HepG2 (cell line): Measurements from ENCODE around the gene MIB2. TPM values are rescaled to one million over a fixed set of nuclear protein-coding genes. Genes with fewer than 3 reads are reported as not detected.

Source experiments
- ATRX ChIP-seq: sonication (generic); formaldehyde crosslinking; IDR thresholded peaks from 2 replicates; pipeline ENCODE4 v1.4.0; 2020; ENCODE audit warnings: missing genetic modification reagents, borderline replicate concordance
- FOXK1 ChIP-seq: sonication (generic); formaldehyde crosslinking; IDR thresholded peaks from 2 replicates; pipeline ENCODE4 v1.4.0; 2020; ENCODE audit warnings: low read depth, missing genetic modification reagents, borderline replicate concordance
- KDM2A ChIP-seq: sonication (generic); formaldehyde crosslinking; IDR thresholded peaks from 2 replicates; pipeline ENCODE4 v1.4.0; 2020; ENCODE audit warnings: low read depth, missing genetic modification reagents, borderline replicate concordance
- KMT2B ChIP-seq: IDR thresholded peaks from 2 replicates; pipeline ENCODE4 v1.6.1; 2016; ENCODE audit warnings: missing genetic modification reagents, missing compliant biosample characterization
- NFE2L1 ChIP-seq: sonication (generic); formaldehyde crosslinking; IDR thresholded peaks from 2 replicates; pipeline ENCODE4 v1.4.0; 2020; ENCODE audit warnings: missing genetic modification reagents, mild to moderate bottlenecking, borderline replicate concordance
- PHB2 ChIP-seq: fragments of 450-650 bp; IDR thresholded peaks from 2 replicates; pipeline ENCODE4 v1.6.1; 2018; ENCODE audit not compliant: partially characterized antibody
- POLR2AphosphoS2 ChIP-seq: IDR thresholded peaks from 2 replicates; pipeline ENCODE4 v1.6.1; 2011; ENCODE audit warnings: low read depth, low read length, improper control_type of control experiment
- PPARG ChIP-seq: conservative IDR thresholded peaks from 2 replicates; pipeline ENCODE4 v1.6.1; 2016; ENCODE audit warnings: missing biosample characterization, missing genetic modification reagents
- RFXANK ChIP-seq: IDR thresholded peaks from 2 replicates; pipeline ENCODE4 v1.6.1; 2016
- SRF ChIP-seq: IDR thresholded peaks from 2 replicates; pipeline ENCODE4 v1.6.1; 2011; ENCODE audit warnings: mild to moderate bottlenecking, low read depth, low read length, moderate library complexity
- TCF7 ChIP-seq: sonication (generic); IDR thresholded peaks from 2 replicates; pipeline ENCODE4 v1.6.1; 2016; ENCODE audit warnings: antibody characterized with exemption, low read depth
- TCF7L2 ChIP-seq: IDR thresholded peaks from 2 replicates; pipeline ENCODE4 v1.6.1; 2011; ENCODE audit warnings: mild to moderate bottlenecking, low read depth, low read length, moderate library complexity
- ZNF160 ChIP-seq: sonication (generic); formaldehyde crosslinking; IDR thresholded peaks from 2 replicates; pipeline ENCODE4 v1.8.0; 2022; ENCODE audit warnings: mild to moderate bottlenecking, inconsistent platforms, missing genetic modification reagents
- ZNF234 ChIP-seq: sonication (generic); formaldehyde crosslinking; conservative IDR thresholded peaks from 2 replicates; pipeline ENCODE4 v1.5.1; 2020; ENCODE audit warnings: mild to moderate bottlenecking, missing genetic modification reagents
- ZNF367 ChIP-seq: sonication (generic); formaldehyde crosslinking; IDR thresholded peaks from 2 replicates; pipeline ENCODE4 v1.4.0; 2020; ENCODE audit warnings: missing genetic modification reagents, borderline replicate concordance
- ZNF460 ChIP-seq: sonication (generic); formaldehyde crosslinking; IDR thresholded peaks from 2 replicates; pipeline ENCODE4 v1.5.1; 2020; ENCODE audit warnings: missing genetic modification reagents, mild to moderate bottlenecking, borderline replicate concordance
- ZNF703 ChIP-seq: sonication (generic); formaldehyde crosslinking; IDR thresholded peaks from 2 replicates; pipeline ENCODE4 v1.5.1; 2020; ENCODE audit warnings: missing genetic modification reagents, mild to moderate bottlenecking, moderate library complexity, borderline replicate concordance
- ZNF724P ChIP-seq: sonication (generic); formaldehyde crosslinking; IDR thresholded peaks from 2 replicates; pipeline ENCODE4 v1.8.0; 2022; ENCODE audit warnings: missing genetic modification reagents, borderline replicate concordance
- polyA plus RNA-seq, 8 experiments: library from polyadenylated mRNA; depleted of rRNA in 3 of 8; stranded (reverse) in 7 of 8; unstranded in 1 of 8; fragments of >200 nt; fragmentation: Illumina TruSeq in 4 of 8; extraction: Trizol in 4 of 8; gene quantifications; 2 replicates each; pipeline versions ENCODE4 v1.2.1 to v1.2.3, GENCODE V29; 2011 to 2016; ENCODE audit warnings: low read depth in 4 of 8, missing spikeins in 1 of 8, mixed read lengths in 1 of 8; ENCODE audit not compliant: insufficient read depth in 1 of 8
- total RNA-seq, 5 experiments: library from RNA; depleted of rRNA; stranded (reverse); fragments of >200 nt; fragmentation: Illumina TruSeq; extraction: Trizol; gene quantifications; 2 replicates each; pipeline ENCODE4 v1.2.3, GENCODE V29; 2016; ENCODE audit warnings: low read depth in 1 of 5
- TF ChIP-seq, protein P1 (sequence below), 2 experiments: fragments of 450-650 bp in 1 of 2; sonication (generic) in 1 of 2; formaldehyde crosslinking in 1 of 2; IDR thresholded peaks; 2 replicates each; pipeline versions ENCODE4 v1.6.1 to v1.8.0; 2016 to 2022; ENCODE audit warnings: antibody characterized with exemption in 1 of 2, mild to moderate bottlenecking in 1 of 2, missing genetic modification reagents in 1 of 2
- TF ChIP-seq, protein P2 (sequence below): IDR thresholded peaks from 2 replicates; pipeline ENCODE4 v1.6.1; 2016; ENCODE audit warnings: missing biosample characterization, missing genetic modification reagents, low read depth

MIB2 gene
- total and polyA plus RNA-seq, 2 of the 13 experiments (the other 11 are each of a cell fraction or from before 2014, with no cell fraction given): 19.9 to 30.4 TPM

GRCh38 chr1:1615256-1616044 lies at the start of gene MIB2 (continued):
- TF ChIP-seq, protein P1, sequence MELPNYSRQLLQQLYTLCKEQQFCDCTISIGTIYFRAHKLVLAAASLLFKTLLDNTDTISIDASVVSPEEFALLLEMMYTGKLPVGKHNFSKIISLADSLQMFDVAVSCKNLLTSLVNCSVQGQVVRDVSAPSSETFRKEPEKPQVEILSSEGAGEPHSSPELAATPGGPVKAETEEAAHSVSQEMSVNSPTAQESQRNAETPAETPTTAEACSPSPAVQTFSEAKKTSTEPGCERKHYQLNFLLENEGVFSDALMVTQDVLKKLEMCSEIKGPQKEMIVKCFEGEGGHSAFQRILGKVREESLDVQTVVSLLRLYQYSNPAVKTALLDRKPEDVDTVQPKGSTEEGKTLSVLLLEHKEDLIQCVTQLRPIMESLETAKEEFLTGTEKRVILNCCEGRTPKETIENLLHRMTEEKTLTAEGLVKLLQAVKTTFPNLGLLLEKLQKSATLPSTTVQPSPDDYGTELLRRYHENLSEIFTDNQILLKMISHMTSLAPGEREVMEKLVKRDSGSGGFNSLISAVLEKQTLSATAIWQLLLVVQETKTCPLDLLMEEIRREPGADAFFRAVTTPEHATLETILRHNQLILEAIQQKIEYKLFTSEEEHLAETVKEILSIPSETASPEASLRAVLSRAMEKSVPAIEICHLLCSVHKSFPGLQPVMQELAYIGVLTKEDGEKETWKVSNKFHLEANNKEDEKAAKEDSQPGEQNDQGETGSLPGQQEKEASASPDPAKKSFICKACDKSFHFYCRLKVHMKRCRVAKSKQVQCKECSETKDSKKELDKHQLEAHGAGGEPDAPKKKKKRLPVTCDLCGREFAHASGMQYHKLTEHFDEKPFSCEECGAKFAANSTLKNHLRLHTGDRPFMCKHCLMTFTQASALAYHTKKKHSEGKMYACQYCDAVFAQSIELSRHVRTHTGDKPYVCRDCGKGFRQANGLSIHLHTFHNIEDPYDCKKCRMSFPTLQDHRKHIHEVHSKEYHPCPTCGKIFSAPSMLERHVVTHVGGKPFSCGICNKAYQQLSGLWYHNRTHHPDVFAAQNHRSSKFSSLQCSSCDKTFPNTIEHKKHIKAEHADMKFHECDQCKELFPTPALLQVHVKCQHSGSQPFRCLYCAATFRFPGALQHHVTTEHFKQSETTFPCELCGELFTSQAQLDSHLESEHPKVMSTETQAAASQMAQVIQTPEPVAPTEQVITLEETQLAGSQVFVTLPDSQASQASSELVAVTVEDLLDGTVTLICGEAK (IDR thresholded peaks at IDR 0.05): no peak
- TF ChIP-seq, protein P1 (CRISPR knock-in tag; IDR thresholded peaks at IDR 0.05): peak; percentile 43; the same call in 1 of the 2 replicates
- peak; percentile 59 for TF ChIP-seq SRF
- no peak for TF ChIP-seq ZNF460 (CRISPR knock-in tag)
- TF ChIP-seq PHB2: no peak
- TF ChIP-seq, protein P2, sequence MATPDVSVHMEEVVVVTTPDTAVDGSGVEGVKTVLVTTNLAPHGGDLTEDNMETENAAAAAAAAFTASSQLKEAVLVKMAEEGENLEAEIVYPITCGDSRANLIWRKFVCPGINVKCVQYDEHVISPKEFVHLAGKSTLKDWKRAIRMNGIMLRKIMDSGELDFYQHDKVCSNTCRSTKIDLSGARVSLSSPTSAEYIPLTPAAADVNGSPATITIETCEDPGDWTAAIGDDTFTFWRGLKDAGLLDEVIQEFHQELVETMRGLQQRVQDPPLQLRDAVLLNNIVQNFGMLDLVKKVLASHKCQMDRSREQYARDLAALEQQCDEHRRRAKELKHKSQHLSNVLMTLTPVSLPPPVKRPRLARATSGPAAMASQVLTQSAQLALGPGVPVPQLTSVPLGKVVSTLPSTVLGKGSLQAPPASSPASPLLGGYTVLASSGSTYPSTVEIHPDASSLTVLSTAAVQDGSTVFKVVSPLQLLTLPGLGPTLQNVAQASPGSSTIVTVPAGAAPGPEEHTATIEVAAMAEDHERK (CRISPR knock-in tag): peak; percentile 77
- TF ChIP-seq TCF7: no peak
- TF ChIP-seq ZNF234: no peak
- no peak for TF ChIP-seq TCF7L2
- TF ChIP-seq PPARG (CRISPR knock-in tag): no peak
- TF ChIP-seq NFE2L1 (CRISPR knock-in tag): no peak
- no peak for TF ChIP-seq POLR2AphosphoS2
- peak; percentile 96 for TF ChIP-seq RFXANK (CRISPR knock-in tag)
- no peak for TF ChIP-seq ZNF367 (CRISPR knock-in tag)
- no peak; the same call in 1 of the 2 replicates for TF ChIP-seq KMT2B (CRISPR knock-in tag)
- TF ChIP-seq ZNF703 (CRISPR knock-in tag): no peak
- peak; percentile 68; the same call in 1 of the 2 replicates for TF ChIP-seq ZNF160
- peak; percentile 77 for TF ChIP-seq KDM2A (CRISPR knock-in tag)
- TF ChIP-seq FOXK1 (CRISPR knock-in tag): peak; percentile 73
- no peak for TF ChIP-seq ZNF724P (CRISPR knock-in tag)
- TF ChIP-seq ATRX (CRISPR knock-in tag): no peak
